HG02981 (cell line): ENCODE results near the gene PPP1R10.
"Not testable (repeated sequence)": the region's sequence is repeated elsewhere in the genome, so short reads cannot be mapped to it uniquely, and the experiment has no call there.

ENCODE experiments used
- ATAC-seq: cut with Tn5 transposase; IDR thresholded peaks from one replicate; pipeline ENCODE4 v1.9.1; 2021; ENCODE audit warnings: mild to moderate bottlenecking, moderate library complexity; ENCODE audit not compliant: unreplicated experiment

The PPP1R10 gene

GRCh38 chr6:30599625-30600324, 17.3 kb downstream of the PPP1R10 start:
- no peak for ATAC-seq

GRCh38 chr6:30598912-30599624, 18.0 kb downstream of the PPP1R10 start:
- no peak for ATAC-seq

- not testable (repeated sequence) for ATAC-seq
Observed at GRCh38 chr6:30597315-30598144, 19.5 kb downstream of the PPP1R10 start.

GRCh38 chr6:30592287-30592686, 24.8 kb downstream of the PPP1R10 start:
- no peak for ATAC-seq

DNA sequence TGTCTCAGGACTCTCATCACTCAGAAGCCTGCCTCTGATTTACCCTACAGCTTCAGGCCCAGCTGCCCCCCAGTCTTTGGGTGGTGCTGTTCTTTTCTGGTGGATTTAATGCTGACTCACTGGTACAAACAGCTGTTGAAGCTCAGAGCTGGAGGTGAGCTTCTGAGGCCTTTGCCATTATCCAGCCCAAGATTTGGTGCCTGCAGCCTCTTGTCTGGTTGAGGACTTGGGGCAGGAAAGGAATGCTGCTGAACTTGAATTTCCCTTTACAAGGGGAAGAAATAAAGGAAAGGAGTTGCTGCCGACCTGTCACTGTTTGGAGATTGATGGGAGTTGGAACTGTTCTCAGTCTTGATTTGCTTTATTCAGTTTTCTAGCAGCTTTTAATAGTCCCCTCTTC, 26.0 kb downstream of the PPP1R10 start:
- ATAC-seq: no peak

DNA sequence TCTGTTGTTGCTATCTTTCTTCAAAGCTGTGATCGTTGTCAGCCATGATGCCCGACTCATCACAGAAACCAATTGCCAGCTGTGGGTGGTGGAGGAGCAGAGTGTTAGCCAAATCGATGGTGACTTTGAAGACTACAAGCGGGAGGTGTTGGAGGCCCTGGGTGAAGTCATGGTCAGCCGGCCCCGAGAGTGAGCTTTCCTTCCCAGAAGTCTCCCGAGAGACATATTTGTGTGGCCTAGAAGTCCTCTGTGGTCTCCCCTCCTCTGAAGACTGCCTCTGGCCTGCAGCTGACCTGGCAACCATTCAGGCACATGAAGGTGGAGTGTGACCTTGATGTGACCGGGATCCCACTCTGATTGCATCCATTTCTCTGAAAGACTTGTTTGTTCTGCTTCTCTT, 26.5 kb downstream of the PPP1R10 start:
- no peak for ATAC-seq

DNA sequence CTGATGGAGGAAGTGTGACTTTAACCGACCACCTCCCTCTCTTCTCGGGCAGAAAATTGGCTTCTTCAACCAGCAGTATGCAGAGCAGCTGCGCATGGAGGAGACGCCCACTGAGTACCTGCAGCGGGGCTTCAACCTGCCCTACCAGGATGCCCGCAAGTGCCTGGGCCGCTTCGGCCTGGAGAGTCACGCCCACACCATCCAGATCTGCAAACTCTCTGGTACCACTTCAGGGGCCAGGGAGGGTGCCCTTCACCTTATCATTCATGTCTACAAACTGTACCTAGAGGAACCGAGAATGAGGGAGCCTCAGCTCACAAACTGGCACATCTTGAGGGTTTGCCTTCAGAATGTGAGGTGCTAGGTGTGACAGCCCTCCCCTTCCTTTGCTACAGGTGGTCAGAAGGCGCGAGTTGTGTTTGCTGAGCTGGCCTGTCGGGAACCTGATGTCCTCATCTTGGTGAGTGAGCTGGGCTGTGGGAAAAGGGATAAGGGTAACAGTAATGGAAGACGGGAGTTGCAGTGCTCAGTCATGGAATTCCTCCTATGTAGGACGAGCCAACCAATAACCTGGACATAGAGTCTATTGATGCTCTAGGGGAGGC, 27.2 kb downstream of the PPP1R10 start:
- ATAC-seq: no peak

GRCh38 chr6:30583921-30584320, 33.1 kb downstream of the PPP1R10 start:
- ATAC-seq: no peak

- ATAC-seq: no peak
Observed at GRCh38 chr6:30578051-30578450, 39.0 kb downstream of the PPP1R10 start.

DNA sequence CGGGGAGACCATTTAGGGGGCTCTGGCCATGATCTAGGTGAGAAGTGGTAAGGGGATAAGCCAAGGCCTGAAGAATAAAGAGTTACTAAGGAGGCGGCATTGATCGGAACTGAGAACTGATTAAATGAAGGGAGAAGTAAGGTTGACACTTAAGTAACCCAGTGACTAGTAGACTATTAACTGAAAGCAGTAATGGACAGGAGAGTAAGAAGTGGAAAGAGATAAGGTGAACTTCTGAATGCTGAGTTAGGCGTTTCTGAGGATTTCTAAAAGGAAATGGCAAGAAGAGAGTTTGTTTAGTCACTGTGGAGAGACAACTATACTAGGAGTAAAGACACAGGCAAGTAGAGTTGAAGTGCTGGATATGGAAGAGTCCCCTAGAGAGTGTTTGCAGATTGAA, 43.9 kb downstream of the PPP1R10 start:
- ATAC-seq: no peak

DNA sequence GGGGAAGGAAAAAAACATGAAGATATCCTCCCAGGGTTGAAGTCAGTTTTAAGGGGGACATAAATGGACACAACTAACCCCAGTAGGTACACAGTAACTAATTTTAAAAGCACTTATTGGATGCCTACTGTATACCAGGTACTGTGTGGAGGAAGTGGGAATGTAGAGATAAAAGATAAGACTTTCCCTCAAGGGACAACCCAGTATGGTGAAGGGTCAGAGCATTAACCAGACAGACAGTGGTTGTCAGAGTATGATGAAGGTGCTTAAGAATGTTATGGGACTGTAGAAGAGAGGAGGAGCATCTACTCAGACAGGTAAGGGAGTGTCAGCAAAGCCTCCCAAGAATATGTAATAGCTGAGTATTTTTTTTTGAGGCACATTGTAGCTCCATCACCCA, 44.9 kb downstream of the PPP1R10 start:
- no peak for ATAC-seq

DNA sequence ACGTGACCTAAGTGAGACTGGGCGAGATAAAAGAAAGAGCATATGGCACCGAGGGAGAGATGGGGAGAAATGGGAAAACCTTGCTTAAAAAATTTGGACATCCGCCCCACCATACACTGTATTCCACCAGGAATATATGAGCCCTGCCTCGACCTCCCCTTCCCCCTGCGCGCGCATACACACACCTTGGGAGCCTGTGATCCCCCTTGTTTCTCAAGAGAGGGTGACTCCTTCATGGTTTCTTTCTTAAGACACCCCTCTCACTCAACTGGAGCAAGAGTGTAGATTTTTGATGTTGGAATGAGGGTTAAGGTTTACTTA, 45.3 kb downstream of the PPP1R10 start:
- no peak for ATAC-seq

GRCh38 chr6:30571075-30571761, 45.8 kb downstream of the PPP1R10 start, which contains the start of gene ABCF1:
ABCF1 (plus strand) TSS chr6:30571442; CDS start chr6:30571488, 46 bp downstream.
- peak; percentile 95 for ATAC-seq

- peak; percentile 12 for ATAC-seq
Observed at GRCh38 chr6:30570740-30571074, 46.3 kb downstream of the PPP1R10 start.

- no peak for ATAC-seq
Observed at GRCh38 chr6:30570263-30570662, 46.8 kb downstream of the PPP1R10 start.

GRCh38 chr6:30568245-30568644, 48.8 kb downstream of the PPP1R10 start:
- ATAC-seq: no peak

DNA sequence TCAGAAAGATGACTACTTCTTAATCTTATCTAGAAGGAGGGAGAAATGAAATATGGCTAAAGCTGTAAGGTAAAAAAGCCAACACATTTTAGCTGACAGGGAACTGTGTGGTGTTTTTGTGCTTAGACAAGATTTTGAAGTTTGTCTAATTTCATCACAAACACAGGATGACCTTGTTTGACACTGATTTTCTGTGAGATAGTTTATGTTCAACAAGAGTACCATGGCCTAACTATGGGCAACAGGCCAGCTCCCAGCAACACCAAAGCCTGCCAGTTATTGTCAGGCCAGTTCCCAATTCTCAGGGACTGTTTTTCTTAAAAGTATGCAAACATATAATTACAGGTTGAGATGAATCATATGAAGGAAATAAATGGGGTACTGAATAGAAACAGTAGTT, 51.3 kb downstream of the PPP1R10 start:
- ATAC-seq: no peak

- no peak for ATAC-seq
Observed at GRCh38 chr6:30564114-30564513, 52.9 kb downstream of the PPP1R10 start.

- ATAC-seq: no peak
Observed at GRCh38 chr6:30562470-30563425, 54.3 kb downstream of the PPP1R10 start.

GRCh38 chr6:30560930-30561329, 56.1 kb downstream of the PPP1R10 start:
- no peak for ATAC-seq
